IMR-90 (cell line): ENCODE results near the gene CAMTA1. TPM values are rescaled to one million over a fixed set of nuclear protein-coding genes. Genes with fewer than 3 reads are reported as not detected.

Source experiments
- ATAC-seq: fragments of 200-7000 bp; cut with Tn5 transposase; 2 replicates; pipeline ENCODE4 v1.9.1; 2020; ENCODE audit warnings: low read depth, mild to moderate bottlenecking, moderate library complexity
- BruUV-seq: library from RNA; stranded (reverse); fragments of 400-500 nt; replicated peaks from 2 replicates; lab custom pipeline; 2021; lab: Mats Ljungman, UMichigan
- CTCF ChIA-PET: fragments of 300-600 bp; formaldehyde crosslinking; extraction: SDS; loops from one replicate; lab custom pipeline; 2021; ENCODE audit warnings: antibody characterized with exemption; lab: Yijun Ruan, JAX
- POLR2A ChIA-PET: fragments of 300-600 bp; sonication (Branson Sonifier 250); formaldehyde crosslinking; loops from one replicate; lab custom pipeline; 2022; ENCODE audit warnings: antibody characterized with exemption; ENCODE audit not compliant: unreplicated experiment; lab: Charles Lee
- DNase-seq: peaks from one replicate; pipeline ENCODE4 v3.0.0; 2013
- H2AFZ ChIP-seq: replicated peaks from 2 replicates; pipeline ENCODE3; 2013; ENCODE audit warnings: low read length, mild to moderate bottlenecking; ENCODE audit not compliant: poor library complexity
- H2AK5ac ChIP-seq: 2 replicates; pipeline ENCODE4 v1.6.1; 2013; ENCODE audit warnings: low read depth, low read length, inconsistent platforms
- H2AK9ac ChIP-seq: replicated peaks from 2 replicates; pipeline ENCODE3; 2013; ENCODE audit warnings: mild to moderate bottlenecking, low read depth, low read length, moderate library complexity; ENCODE audit not compliant: poor library complexity
- H2BK120ac ChIP-seq: 2 replicates; pipeline ENCODE4 v1.6.1; 2013; ENCODE audit warnings: low read depth, low read length, inconsistent platforms
- H2BK15ac ChIP-seq: 3 replicates; pipeline ENCODE4 v1.6.1; 2013; ENCODE audit warnings: low read depth, low read length, inconsistent platforms
- H2BK20ac ChIP-seq: 2 replicates; pipeline ENCODE4 v1.6.1; 2013; ENCODE audit warnings: low read depth, mild to moderate bottlenecking, inconsistent platforms, low read length, moderate library complexity
- H2BK5ac ChIP-seq: 2 replicates; pipeline ENCODE4 v1.6.1; 2013; ENCODE audit warnings: mild to moderate bottlenecking, low read depth, low read length, inconsistent platforms; ENCODE audit not compliant: poor library complexity, severe bottlenecking
- H3K14ac ChIP-seq: replicated peaks from 2 replicates; pipeline ENCODE4 v1.6.1; 2013; ENCODE audit warnings: low read depth, low read length, inconsistent platforms
- H3K18ac ChIP-seq: 2 replicates; pipeline ENCODE4 v1.6.1; 2013; ENCODE audit warnings: low read depth, low read length, control low read depth
- H3K23ac ChIP-seq: 2 replicates; pipeline ENCODE4 v1.6.1; 2013; ENCODE audit warnings: low read depth, low read length, inconsistent platforms
- H3K27ac ChIP-seq: 2 replicates; pipeline ENCODE4 v1.5.1; 2013; ENCODE audit warnings: mild to moderate bottlenecking, control low read depth, low read length; ENCODE audit not compliant: insufficient read depth
- H3K27me3 ChIP-seq: 2 replicates; pipeline ENCODE4 v1.6.1; 2013; ENCODE audit warnings: low read length; ENCODE audit not compliant: control insufficient read depth, insufficient read depth
- H3K36me3 ChIP-seq: 2 replicates; pipeline ENCODE4 v1.6.1; 2013; ENCODE audit warnings: low read length, mixed read lengths; ENCODE audit not compliant: control insufficient read depth, insufficient read depth
- H3K4ac ChIP-seq: 2 replicates; pipeline ENCODE4 v1.6.1; 2013; ENCODE audit warnings: low read depth, low read length, inconsistent platforms
- H3K4me1 ChIP-seq: 2 replicates; pipeline ENCODE4 v1.6.1; 2013; ENCODE audit warnings: low read length, mixed read lengths; ENCODE audit not compliant: control insufficient read depth, insufficient read depth
- H3K4me2 ChIP-seq: 2 replicates; pipeline ENCODE4 v1.6.1; 2013; ENCODE audit warnings: low read depth, mild to moderate bottlenecking, control low read depth, low read length, moderate library complexity
- H3K4me3 ChIP-seq: 2 replicates; pipeline ENCODE4 v1.5.1; 2013; ENCODE audit warnings: low read depth, mild to moderate bottlenecking, control low read depth, low read length, moderate library complexity; ENCODE audit not compliant: insufficient read depth
- H3K56ac ChIP-seq: 2 replicates; pipeline ENCODE4 v1.6.1; 2013; ENCODE audit warnings: low read length, inconsistent platforms; ENCODE audit not compliant: insufficient read depth; ENCODE audit errors: extremely low read depth
- H3K79me1 ChIP-seq, 2 experiments: 2 replicates each; pipeline ENCODE4 v1.6.1; 2013; ENCODE audit warnings: low read length in 2 of 2, inconsistent platforms in 1 of 2, low read depth in 1 of 2
- H3K9ac ChIP-seq: 2 replicates; pipeline ENCODE4 v1.6.1; 2013; ENCODE audit warnings: low read depth, low read length, control low read depth
- H3K9me1 ChIP-seq: 2 replicates; pipeline ENCODE4 v1.6.1; 2013; ENCODE audit warnings: low read length, inconsistent platforms; ENCODE audit not compliant: insufficient read depth
- H3K9me3 ChIP-seq: 2 replicates; pipeline ENCODE4 v1.6.1; 2013; ENCODE audit warnings: low read length; ENCODE audit not compliant: control insufficient read depth, insufficient read depth
- H4K20me1 ChIP-seq: 2 replicates; pipeline ENCODE4 v1.6.1; 2013; ENCODE audit warnings: low read length, inconsistent platforms; ENCODE audit not compliant: insufficient read depth
- H4K5ac ChIP-seq: 2 replicates; pipeline ENCODE4 v1.6.1; 2013; ENCODE audit warnings: mild to moderate bottlenecking, low read depth, low read length, control low read depth
- H4K8ac ChIP-seq, 2 experiments: 2 replicates each; pipeline ENCODE4 v1.6.1; 2013; ENCODE audit warnings: low read depth in 2 of 2, low read length in 2 of 2, control low read depth in 1 of 2, inconsistent platforms in 1 of 2
- H4K91ac ChIP-seq: 2 replicates; pipeline ENCODE4 v1.6.1; 2013; ENCODE audit warnings: low read depth, low read length, inconsistent platforms; ENCODE audit not compliant: insufficient read depth
- FOS ChIP-seq: fragments of 150-350 bp; IDR thresholded peaks from 2 replicates; pipeline ENCODE4 v1.6.1; 2016; ENCODE audit warnings: low read depth, low read length
- MAFK ChIP-seq: IDR thresholded peaks from 2 replicates; pipeline ENCODE4 v1.6.1; 2012; ENCODE audit warnings: low read depth, low read length, improper control_type of control experiment
- WGBS, 2 experiments: methylation state at CpG; one replicate each; pipeline versions ENCODE4 v1.1.5 to v1.1.7; 2013; ENCODE audit warnings: missing lambda C conversion rate in 2 of 2; ENCODE audit not compliant: insufficient read length in 1 of 2; ENCODE audit errors: extremely low coverage in 2 of 2; 5-methylcytosine and 5-hydroxymethylcytosine counted together
- dilution Hi-C: fragments of 300-500 bp; cut with HindIII; formaldehyde crosslinking; loops from one replicate; pipeline ENCODE4 v1.14.3; 2018; ENCODE audit warnings: low sequenced_read_pairs; ENCODE audit not compliant: unreplicated experiment
- in situ Hi-C: fragments of 300-500 bp; cut with MboI; formaldehyde crosslinking; loops from 3 replicates; pipeline ENCODE4 v1.14.3; 2019; ENCODE audit warnings: low sequenced_read_pairs, inconsistent platforms, mixed read lengths
- intact Hi-C: fragments of 100-400 bp; cut with micrococcal nuclease; formaldehyde crosslinking; loops from 2 replicates; pipeline ENCODE4 v1.10.0; 2022
- polyA plus RNA-seq, 3 experiments: library from polyadenylated mRNA; depleted of rRNA; stranded (reverse); fragments of >200 nt; gene quantifications; 2 replicates each; pipeline ENCODE4 v1.2.3, GENCODE V29; 2012; ENCODE audit warnings: low replicate concordance in 1 of 3
- total RNA-seq: library from RNA; depleted of rRNA; stranded (reverse); fragments of >200 nt; gene quantifications from 2 replicates; pipeline ENCODE4 v1.2.3, GENCODE V29; 2012

The CAMTA1 gene
- total and polyA plus RNA-seq, 2 of the 4 experiments (the other 2 are of a cell fraction): 35.5 to 74.3 TPM

- H3K4me2 ChIP-seq: no peak overlapping the region
- 79% methylated on average over 7 of the region's 20 CpGs; no CpG with 5 or more reads in 1 of the 2 experiments for WGBS, 2 experiments
- DNase-seq (no peak), ATAC-seq (no peak)
- no peak overlapping the region for H2AK5ac ChIP-seq
- no peaks in the 10 kb centered on the region for H3K27me3 ChIP-seq
- no peak overlapping the region for H4K5ac ChIP-seq
- dilution Hi-C loops: no loop called here
- no peaks in the 10 kb centered on the region for H3K9me1 ChIP-seq
- H4K91ac ChIP-seq: no peak overlapping the region
- no peaks in the 10 kb centered on the region for H3K36me3 ChIP-seq
- CTCF ChIA-PET: no interaction called here
- TF ChIP-seq FOS: no peak
- no peak for TF ChIP-seq MAFK
- no peak overlapping the region for H2BK15ac ChIP-seq
- no peak overlapping the region for H3K4me3 ChIP-seq
- no peak overlapping the region for H2AFZ ChIP-seq
- POLR2A ChIA-PET: no interaction called here
- intact Hi-C loops: no loop called here
- no peaks in the 10 kb centered on the region for H3K79me1 ChIP-seq
- no peak overlapping the region for H2BK5ac ChIP-seq
- no peak overlapping the region for H3K56ac ChIP-seq
- peaks cover 2% of the 10 kb centered on the region; the same call in 1 of the 2 replicates for H3K9me3 ChIP-seq
- in situ Hi-C loops: no loop called here
- no peak overlapping the region for H3K4ac ChIP-seq
- no peak overlapping the region for H2BK120ac ChIP-seq
- no peak overlapping the region for H3K14ac ChIP-seq
- no peak overlapping the region for H3K9ac ChIP-seq
- no peak overlapping the region for H3K27ac ChIP-seq
- H3K23ac ChIP-seq: no peak overlapping the region
- BruUV-seq: no TSS peak
- no peak overlapping the region for H2AK9ac ChIP-seq
- no peak overlapping the region for H4K8ac ChIP-seq
- H2BK20ac ChIP-seq: no peak overlapping the region
- no peaks in the 10 kb centered on the region for H3K4me1 ChIP-seq
- no peaks in the 10 kb centered on the region for H4K20me1 ChIP-seq
- no peak overlapping the region for H3K18ac ChIP-seq
These were observed 751.8 kb downstream of the CAMTA1 start for GRCh38 chr1:7536891-7537591.
